HPDE6-E6E7 (cell line): ENCODE results near the gene RING1.

Source experiments
- DNase-seq: peaks from one replicate; pipeline ENCODE4 v3.0.0; 2011; ENCODE audit warnings: missing footprints; ENCODE audit errors: extremely low spot score

RING1 gene

GRCh38 chr6:33247977-33248642 is 39.8 kb downstream of the RING1 start:
- peak; percentile 60 for DNase-seq

GRCh38 chr6:33248643-33248931 is 40.3 kb downstream of the RING1 start:
- no peak for DNase-seq

GRCh38 chr6:33248932-33249731 is 40.8 kb downstream of the RING1 start:
- peak; percentile 85 for DNase-seq

GRCh38 chr6:33249732-33250630 is 41.7 kb downstream of the RING1 start:
- DNase-seq: no peak

- DNase-seq: no peak
Observed at GRCh38 chr6:33250731-33251130, 42.4 kb downstream of the RING1 start.

GRCh38 chr6:33251395-33252012 is 43.2 kb downstream of the RING1 start:
- no peak for DNase-seq

- DNase-seq: no peak
Observed at GRCh38 chr6:33252759-33253158, 44.5 kb downstream of the RING1 start.

- DNase-seq: no peak
Observed at GRCh38 chr6:33254591-33254990, 46.3 kb downstream of the RING1 start.

GRCh38 chr6:33259032-33259431 is 50.7 kb downstream of the RING1 start:
- DNase-seq: no peak
